ENCODE measurements around the gene CTSF.
"Not testable (repeated sequence)": the region's sequence is repeated elsewhere in the genome, so short reads cannot be mapped to it uniquely, and the experiment has no call there.

Gene CTSF

GRCh38 chr11:66557733-66558326 is 10.6 kb downstream of the CTSF start:
- DNase-seq: no peak

- DNase-seq: no peak
Measured at GRCh38 chr11:66556086-66556485, 12.3 kb downstream of the CTSF start.

- no peak for DNase-seq
Measured at GRCh38 chr11:66555416-66555815, 13.0 kb downstream of the CTSF start.

GRCh38 chr11:66554602-66555001 is 13.8 kb downstream of the CTSF start:
- DNase-seq: no peak

GRCh38 chr11:66550887-66551286 is 17.5 kb downstream of the CTSF start:
- DNase-seq: no peak

GRCh38 chr11:66549696-66550095 is 18.7 kb downstream of the CTSF start:
- no peak for DNase-seq

GRCh38 chr11:66548774-66549630 is 19.4 kb downstream of the CTSF start:
- no peak for DNase-seq

- peak; percentile 70 for DNase-seq
Measured at GRCh38 chr11:66548041-66548440, 20.4 kb downstream of the CTSF start.

GRCh38 chr11:66547662-66548009 is 20.8 kb downstream of the CTSF start:
- DNase-seq: peak; percentile 63

GRCh38 chr11:66546966-66547661 is 21.3 kb downstream of the CTSF start:
- peak; percentile 76 for DNase-seq

GRCh38 chr11:66546368-66546965 is 21.9 kb downstream of the CTSF start, which contains the start of gene ACTN3:
ACTN3 (plus strand) TSS chr11:66546903; CDS start chr11:66546938, 35 bp downstream.
- DNase-seq: no peak

GRCh38 chr11:66545701-66546367 is 22.6 kb downstream of the CTSF start, which contains the start of gene ZDHHC24:
ZDHHC24 (minus strand) TSS chr11:66546048; CDS start chr11:66546003, 45 bp downstream.
- peak; percentile 64 for DNase-seq

- not testable (repeated sequence) for DNase-seq
Measured at GRCh38 chr11:66544952-66545351, 23.5 kb downstream of the CTSF start.

GRCh38 chr11:66543263-66544107 is 24.9 kb downstream of the CTSF start:
- no peak for DNase-seq

- DNase-seq: no peak
Measured at GRCh38 chr11:66542362-66542761, 26.0 kb downstream of the CTSF start.

GRCh38 chr11:66541892-66542291 is 26.5 kb downstream of the CTSF start:
- DNase-seq: no peak

- not testable (repeated sequence) for DNase-seq
Measured at GRCh38 chr11:66540598-66540997, 27.8 kb downstream of the CTSF start.

- no peak for DNase-seq
Measured at GRCh38 chr11:66539870-66540213, 28.6 kb downstream of the CTSF start.

GRCh38 chr11:66539170-66539869 is 29.1 kb downstream of the CTSF start:
- no peak for DNase-seq

GRCh38 chr11:66532784-66533183 is 35.6 kb downstream of the CTSF start:
- DNase-seq: no peak

- no peak for DNase-seq
Measured at GRCh38 chr11:66531841-66532240, 36.6 kb downstream of the CTSF start.

Measured in NCI-H524 treated with DMSO at 0.1 percent for 48 hours (cell line).